Measurements from ENCODE around the gene TMEM120B. TPM values are rescaled to one million over a fixed set of nuclear protein-coding genes. Genes with fewer than 3 reads are reported as not detected.

The TMEM120B gene
- total RNA-seq, 1 donor = 8.0 TPM

- no peak for TF ChIP-seq CTCF (IDR thresholded peaks at IDR 0.05; ENCODE audit: insufficient read depth, low read length)
- H3K4me3 ChIP-seq (ENCODE audit: low read depth, low read length) = peak within 1 kb of the TSS; percentile 80
- peak; percentile 53 for DNase-seq (ENCODE audit: low read depth)
Measured at GRCh38 chr12:121803861-121804416, 91.4 kb downstream of the TMEM120B start, which contains the start of gene SETD1B. Gene SETD1B, plus strand, starts transcription at chr12:121804009. Its CDS starts 729 bp downstream, at chr12:121804738.

GRCh38 chr12:121804417-121805111, 92.0 kb downstream of the TMEM120B start:
- DNase-seq (ENCODE audit: low read depth) = no peak
- H3K4me3 ChIP-seq (ENCODE audit: low read depth, low read length) = peak overlapping the region; percentile 80
- no peak for TF ChIP-seq CTCF (IDR thresholded peaks at IDR 0.05; ENCODE audit: insufficient read depth, low read length)

GRCh38 chr12:121805171-121806008, 92.8 kb downstream of the TMEM120B start:
- peak; percentile 50 for DNase-seq (ENCODE audit: low read depth)

GRCh38 chr12:121806009-121806545, 93.5 kb downstream of the TMEM120B start:
- no peak for TF ChIP-seq CTCF (IDR thresholded peaks at IDR 0.05; ENCODE audit: insufficient read depth, low read length)
- H3K4me3 ChIP-seq (ENCODE audit: low read depth, low read length) = peak overlapping the region; percentile 80
- DNase-seq (ENCODE audit: low read depth) = no peak

More at GRCh38 chr12:121805171-121806008, 92.8 kb downstream of the TMEM120B start:
- TF ChIP-seq CTCF (IDR thresholded peaks at IDR 0.05; ENCODE audit: insufficient read depth, low read length) = no peak
- H3K4me3 ChIP-seq (ENCODE audit: low read depth, low read length) = peak overlapping the region; percentile 80

GRCh38 chr12:121806546-121807423, 94.2 kb downstream of the TMEM120B start:
- no peak for TF ChIP-seq CTCF (IDR thresholded peaks at IDR 0.05; ENCODE audit: insufficient read depth, low read length)
- DNase-seq (ENCODE audit: low read depth) = peak; percentile 37
- H3K4me3 ChIP-seq (ENCODE audit: low read depth, low read length) = peak overlapping the region; percentile 80
